HL-60 (cell line): Measurements from ENCODE around the gene TP53I3.

Experiments used
- POLR2AphosphoS5 ChIP-seq: IDR thresholded peaks from 2 replicates; pipeline ENCODE4 v1.6.1; 2012; ENCODE audit warnings: low read depth
- SPI1 ChIP-seq: IDR thresholded peaks from 2 replicates; pipeline ENCODE4 v1.6.1; 2012; ENCODE audit warnings: low read depth, mild to moderate bottlenecking, borderline replicate concordance
- TF ChIP-seq, protein P1 (sequence below): IDR thresholded peaks from one replicate; pipeline ENCODE4 v1.5.1; 2011; ENCODE audit warnings: low read length, control low read depth, inconsistent platforms; ENCODE audit not compliant: insufficient read depth
- TF ChIP-seq, protein P2 (sequence below): IDR thresholded peaks from 2 replicates; pipeline ENCODE4 v1.6.1; 2012; ENCODE audit warnings: low read depth; ENCODE audit not compliant: insufficient replicate concordance

DNA sequence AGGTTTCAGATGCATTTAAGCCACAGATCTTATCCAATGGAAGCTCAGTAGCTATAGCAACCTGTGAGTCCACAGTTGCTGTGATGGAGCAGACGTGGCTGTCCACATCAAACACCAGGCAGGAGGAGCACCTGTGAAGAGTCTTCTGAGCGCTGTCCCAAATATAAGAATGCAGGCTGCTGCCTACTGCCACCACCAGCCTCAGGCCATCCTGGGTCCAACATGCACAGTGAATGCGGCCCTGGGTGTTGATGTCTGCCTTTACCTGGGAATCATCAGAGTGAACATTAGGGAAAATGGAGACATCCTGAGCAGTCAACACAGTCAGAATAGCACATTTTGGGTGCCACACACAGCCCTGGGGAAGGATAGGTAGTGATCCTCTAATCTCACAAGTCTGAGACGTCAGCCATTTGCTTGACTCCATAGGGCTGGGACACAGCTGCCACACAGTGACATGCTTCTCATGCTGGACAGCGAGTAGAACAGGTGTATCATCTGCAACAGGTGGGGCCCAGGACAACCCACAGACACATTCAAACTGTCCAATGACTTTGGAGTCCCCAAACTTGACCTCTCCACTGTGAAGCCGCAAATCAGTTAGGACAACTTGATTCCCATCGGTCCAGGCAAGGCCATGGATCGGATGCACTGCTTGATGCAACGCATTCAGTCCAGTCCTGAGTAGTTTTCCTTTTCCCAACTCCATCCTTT lies 45.7 kb downstream of the TP53I3 start:
- TF ChIP-seq, protein P1, sequence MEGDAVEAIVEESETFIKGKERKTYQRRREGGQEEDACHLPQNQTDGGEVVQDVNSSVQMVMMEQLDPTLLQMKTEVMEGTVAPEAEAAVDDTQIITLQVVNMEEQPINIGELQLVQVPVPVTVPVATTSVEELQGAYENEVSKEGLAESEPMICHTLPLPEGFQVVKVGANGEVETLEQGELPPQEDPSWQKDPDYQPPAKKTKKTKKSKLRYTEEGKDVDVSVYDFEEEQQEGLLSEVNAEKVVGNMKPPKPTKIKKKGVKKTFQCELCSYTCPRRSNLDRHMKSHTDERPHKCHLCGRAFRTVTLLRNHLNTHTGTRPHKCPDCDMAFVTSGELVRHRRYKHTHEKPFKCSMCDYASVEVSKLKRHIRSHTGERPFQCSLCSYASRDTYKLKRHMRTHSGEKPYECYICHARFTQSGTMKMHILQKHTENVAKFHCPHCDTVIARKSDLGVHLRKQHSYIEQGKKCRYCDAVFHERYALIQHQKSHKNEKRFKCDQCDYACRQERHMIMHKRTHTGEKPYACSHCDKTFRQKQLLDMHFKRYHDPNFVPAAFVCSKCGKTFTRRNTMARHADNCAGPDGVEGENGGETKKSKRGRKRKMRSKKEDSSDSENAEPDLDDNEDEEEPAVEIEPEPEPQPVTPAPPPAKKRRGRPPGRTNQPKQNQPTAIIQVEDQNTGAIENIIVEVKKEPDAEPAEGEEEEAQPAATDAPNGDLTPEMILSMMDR: no peak
- TF ChIP-seq SPI1: no peak
- TF ChIP-seq POLR2AphosphoS5: no peak
- TF ChIP-seq, protein P2, sequence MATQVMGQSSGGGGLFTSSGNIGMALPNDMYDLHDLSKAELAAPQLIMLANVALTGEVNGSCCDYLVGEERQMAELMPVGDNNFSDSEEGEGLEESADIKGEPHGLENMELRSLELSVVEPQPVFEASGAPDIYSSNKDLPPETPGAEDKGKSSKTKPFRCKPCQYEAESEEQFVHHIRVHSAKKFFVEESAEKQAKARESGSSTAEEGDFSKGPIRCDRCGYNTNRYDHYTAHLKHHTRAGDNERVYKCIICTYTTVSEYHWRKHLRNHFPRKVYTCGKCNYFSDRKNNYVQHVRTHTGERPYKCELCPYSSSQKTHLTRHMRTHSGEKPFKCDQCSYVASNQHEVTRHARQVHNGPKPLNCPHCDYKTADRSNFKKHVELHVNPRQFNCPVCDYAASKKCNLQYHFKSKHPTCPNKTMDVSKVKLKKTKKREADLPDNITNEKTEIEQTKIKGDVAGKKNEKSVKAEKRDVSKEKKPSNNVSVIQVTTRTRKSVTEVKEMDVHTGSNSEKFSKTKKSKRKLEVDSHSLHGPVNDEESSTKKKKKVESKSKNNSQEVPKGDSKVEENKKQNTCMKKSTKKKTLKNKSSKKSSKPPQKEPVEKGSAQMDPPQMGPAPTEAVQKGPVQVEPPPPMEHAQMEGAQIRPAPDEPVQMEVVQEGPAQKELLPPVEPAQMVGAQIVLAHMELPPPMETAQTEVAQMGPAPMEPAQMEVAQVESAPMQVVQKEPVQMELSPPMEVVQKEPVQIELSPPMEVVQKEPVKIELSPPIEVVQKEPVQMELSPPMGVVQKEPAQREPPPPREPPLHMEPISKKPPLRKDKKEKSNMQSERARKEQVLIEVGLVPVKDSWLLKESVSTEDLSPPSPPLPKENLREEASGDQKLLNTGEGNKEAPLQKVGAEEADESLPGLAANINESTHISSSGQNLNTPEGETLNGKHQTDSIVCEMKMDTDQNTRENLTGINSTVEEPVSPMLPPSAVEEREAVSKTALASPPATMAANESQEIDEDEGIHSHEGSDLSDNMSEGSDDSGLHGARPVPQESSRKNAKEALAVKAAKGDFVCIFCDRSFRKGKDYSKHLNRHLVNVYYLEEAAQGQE: no peak
